ENCODE measurements around the gene DPYD.

- TF ChIP-seq POLR2A (IDR thresholded peaks at IDR 0.05; ENCODE audit: low read length) (no peak), GATA1 (IDR thresholded peaks at IDR 0.05; ENCODE audit: low read depth, low read length) (no peak)
Observed at GRCh38 chr1:97207868-97208267, 713.0 kb downstream of the DPYD start.
